ENCODE measurements around the gene PMEPA1.

DNA sequence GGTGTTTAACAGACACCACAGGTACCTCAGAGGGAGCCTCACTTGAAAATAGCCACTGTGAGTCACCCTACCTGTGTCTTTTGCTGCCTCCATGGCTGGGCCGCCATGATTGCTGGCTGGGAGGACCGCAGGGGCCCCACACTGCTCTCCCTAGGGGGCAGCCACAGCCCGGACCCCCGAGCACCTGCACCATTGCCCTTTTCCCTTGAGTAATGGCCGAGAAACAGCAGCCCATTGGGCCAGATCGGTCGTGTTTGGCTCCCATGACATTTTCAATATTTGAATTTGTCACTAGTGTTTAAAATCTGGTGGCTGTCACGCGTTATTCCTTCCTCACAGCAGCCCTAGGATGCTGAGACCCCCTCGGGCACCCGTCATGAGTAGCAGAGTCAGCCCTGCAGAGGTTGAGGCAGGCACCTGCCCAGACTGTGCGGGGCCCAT lies 96.3 kb downstream of the PMEPA1 start:
- TF ChIP-seq TAF1 (conservative IDR thresholded peaks at IDR 0.05): no peak
- no peak for TF ChIP-seq YY1 (IDR thresholded peaks at IDR 0.05)
- TF ChIP-seq, protein P1, sequence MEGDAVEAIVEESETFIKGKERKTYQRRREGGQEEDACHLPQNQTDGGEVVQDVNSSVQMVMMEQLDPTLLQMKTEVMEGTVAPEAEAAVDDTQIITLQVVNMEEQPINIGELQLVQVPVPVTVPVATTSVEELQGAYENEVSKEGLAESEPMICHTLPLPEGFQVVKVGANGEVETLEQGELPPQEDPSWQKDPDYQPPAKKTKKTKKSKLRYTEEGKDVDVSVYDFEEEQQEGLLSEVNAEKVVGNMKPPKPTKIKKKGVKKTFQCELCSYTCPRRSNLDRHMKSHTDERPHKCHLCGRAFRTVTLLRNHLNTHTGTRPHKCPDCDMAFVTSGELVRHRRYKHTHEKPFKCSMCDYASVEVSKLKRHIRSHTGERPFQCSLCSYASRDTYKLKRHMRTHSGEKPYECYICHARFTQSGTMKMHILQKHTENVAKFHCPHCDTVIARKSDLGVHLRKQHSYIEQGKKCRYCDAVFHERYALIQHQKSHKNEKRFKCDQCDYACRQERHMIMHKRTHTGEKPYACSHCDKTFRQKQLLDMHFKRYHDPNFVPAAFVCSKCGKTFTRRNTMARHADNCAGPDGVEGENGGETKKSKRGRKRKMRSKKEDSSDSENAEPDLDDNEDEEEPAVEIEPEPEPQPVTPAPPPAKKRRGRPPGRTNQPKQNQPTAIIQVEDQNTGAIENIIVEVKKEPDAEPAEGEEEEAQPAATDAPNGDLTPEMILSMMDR (IDR thresholded peaks at IDR 0.05; ENCODE audit: low read depth, low read length, missing input control): no peak
- TF ChIP-seq, protein P2, sequence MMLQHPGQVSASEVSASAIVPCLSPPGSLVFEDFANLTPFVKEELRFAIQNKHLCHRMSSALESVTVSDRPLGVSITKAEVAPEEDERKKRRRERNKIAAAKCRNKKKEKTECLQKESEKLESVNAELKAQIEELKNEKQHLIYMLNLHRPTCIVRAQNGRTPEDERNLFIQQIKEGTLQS (IDR thresholded peaks at IDR 0.05): no peak
- TF ChIP-seq, protein P3, sequence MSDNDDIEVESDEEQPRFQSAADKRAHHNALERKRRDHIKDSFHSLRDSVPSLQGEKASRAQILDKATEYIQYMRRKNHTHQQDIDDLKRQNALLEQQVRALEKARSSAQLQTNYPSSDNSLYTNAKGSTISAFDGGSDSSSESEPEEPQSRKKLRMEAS (IDR thresholded peaks at IDR 0.05): no peak
- TF ChIP-seq, protein P4, sequence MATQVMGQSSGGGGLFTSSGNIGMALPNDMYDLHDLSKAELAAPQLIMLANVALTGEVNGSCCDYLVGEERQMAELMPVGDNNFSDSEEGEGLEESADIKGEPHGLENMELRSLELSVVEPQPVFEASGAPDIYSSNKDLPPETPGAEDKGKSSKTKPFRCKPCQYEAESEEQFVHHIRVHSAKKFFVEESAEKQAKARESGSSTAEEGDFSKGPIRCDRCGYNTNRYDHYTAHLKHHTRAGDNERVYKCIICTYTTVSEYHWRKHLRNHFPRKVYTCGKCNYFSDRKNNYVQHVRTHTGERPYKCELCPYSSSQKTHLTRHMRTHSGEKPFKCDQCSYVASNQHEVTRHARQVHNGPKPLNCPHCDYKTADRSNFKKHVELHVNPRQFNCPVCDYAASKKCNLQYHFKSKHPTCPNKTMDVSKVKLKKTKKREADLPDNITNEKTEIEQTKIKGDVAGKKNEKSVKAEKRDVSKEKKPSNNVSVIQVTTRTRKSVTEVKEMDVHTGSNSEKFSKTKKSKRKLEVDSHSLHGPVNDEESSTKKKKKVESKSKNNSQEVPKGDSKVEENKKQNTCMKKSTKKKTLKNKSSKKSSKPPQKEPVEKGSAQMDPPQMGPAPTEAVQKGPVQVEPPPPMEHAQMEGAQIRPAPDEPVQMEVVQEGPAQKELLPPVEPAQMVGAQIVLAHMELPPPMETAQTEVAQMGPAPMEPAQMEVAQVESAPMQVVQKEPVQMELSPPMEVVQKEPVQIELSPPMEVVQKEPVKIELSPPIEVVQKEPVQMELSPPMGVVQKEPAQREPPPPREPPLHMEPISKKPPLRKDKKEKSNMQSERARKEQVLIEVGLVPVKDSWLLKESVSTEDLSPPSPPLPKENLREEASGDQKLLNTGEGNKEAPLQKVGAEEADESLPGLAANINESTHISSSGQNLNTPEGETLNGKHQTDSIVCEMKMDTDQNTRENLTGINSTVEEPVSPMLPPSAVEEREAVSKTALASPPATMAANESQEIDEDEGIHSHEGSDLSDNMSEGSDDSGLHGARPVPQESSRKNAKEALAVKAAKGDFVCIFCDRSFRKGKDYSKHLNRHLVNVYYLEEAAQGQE (IDR thresholded peaks at IDR 0.05): no peak
- no peak for TF ChIP-seq EGR1 (IDR thresholded peaks at IDR 0.05; ENCODE audit: low read depth in 2 of 2)
